HG03469 (cell line): ENCODE measurements around the gene VSIR.
A peak's percentile ranks its signal among the peaks of the same experiment; 100 is the strongest.

ENCODE experiments used
- ATAC-seq: cut with Tn5 transposase; IDR thresholded peaks from one replicate; pipeline ENCODE4 v1.9.1; 2021; ENCODE audit warnings: mild to moderate bottlenecking, moderate library complexity, moderate number of reproducible peaks; ENCODE audit not compliant: unreplicated experiment

The VSIR gene

DNA sequence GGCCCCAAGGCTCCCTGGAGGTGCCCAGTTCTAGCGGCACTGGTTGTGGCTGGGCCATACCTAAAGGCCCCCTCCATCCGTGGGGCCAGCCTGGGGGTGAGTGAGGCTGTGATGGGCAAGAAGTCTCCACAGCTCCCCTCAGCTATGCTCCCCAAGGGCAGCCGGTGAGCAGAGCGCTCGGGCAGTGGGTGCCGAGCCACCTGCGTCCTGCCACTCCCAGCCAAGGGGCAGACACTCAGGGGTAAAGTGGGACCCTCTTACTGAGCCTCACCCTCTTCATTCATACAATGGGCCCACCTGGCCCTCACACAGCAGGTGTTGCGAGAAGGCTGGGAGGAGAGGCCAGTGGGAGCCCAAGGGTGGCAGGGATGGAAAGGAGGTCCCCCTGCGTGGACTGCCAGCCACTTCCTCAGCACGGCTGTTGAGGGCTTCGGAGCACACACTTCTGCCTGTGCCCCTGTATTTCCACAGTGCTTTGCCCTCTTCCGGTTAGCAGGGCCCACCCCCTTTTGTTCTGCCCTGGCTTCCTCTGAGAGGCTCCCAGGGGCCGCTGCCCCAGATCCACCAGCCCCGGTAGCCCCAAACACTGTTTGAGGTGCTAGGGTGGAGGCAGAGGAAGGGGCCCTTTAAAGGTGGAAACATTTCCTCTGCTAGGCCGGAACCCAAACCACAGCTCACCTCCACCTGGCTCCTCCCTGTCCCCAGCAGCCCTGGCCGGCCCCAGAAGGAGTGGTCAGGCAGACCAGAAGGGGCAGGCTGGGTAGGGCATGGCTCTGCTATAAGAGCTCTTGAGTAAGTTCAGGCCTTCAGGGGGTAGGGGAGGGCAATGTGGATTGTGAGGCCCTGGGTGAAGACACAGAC is 37.4 kb downstream of the VSIR start:
- ATAC-seq, result no peak

DNA sequence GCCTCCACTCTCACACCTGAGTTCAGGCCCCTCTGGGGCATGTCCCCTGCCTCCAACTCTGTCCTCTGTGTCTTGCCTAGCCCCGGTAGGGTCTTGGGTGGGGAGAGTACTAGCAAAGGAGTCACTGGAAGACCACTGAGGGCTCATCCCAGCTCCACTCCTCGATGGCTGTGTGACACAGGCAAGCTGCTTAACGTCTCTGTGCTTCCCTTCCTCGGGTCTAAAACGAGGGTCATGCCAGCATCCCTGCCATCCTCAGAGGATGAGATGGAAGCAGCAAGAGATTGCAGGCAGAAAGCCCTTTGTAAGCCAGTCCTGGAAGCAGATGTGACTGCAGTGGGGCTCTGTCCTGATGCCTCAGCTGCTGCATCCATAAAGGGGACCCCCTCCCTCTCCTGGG is 38.5 kb downstream of the VSIR start:
- no peak for ATAC-seq

- no peak for ATAC-seq
Measured at GRCh38 chr10:71731791-71732190, 41.5 kb downstream of the VSIR start.

DNA sequence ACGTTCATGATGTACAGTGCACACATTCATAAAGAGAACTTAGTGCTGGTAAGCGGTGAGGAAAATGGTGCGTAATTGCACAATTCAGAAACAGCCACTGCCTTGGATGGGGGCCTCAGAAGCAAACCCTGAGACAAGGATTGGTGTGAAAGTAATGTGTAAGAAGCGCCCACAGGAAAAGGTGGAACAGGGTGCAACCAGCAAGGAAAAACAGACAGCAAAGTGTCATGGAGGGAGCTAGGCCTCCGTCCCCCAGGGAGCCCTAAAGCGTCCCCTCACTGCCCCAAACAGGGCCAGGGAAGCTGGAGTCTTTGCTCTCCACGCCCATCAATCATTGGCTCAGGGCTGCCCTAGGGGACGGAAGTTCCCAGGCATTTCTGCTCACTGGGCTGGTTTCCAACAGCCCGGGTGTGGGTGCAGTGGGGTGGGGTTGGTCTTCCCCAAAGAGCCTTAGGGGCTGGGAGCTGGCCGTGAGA is 44.1 kb downstream of the VSIR start:
- no peak for ATAC-seq

DNA sequence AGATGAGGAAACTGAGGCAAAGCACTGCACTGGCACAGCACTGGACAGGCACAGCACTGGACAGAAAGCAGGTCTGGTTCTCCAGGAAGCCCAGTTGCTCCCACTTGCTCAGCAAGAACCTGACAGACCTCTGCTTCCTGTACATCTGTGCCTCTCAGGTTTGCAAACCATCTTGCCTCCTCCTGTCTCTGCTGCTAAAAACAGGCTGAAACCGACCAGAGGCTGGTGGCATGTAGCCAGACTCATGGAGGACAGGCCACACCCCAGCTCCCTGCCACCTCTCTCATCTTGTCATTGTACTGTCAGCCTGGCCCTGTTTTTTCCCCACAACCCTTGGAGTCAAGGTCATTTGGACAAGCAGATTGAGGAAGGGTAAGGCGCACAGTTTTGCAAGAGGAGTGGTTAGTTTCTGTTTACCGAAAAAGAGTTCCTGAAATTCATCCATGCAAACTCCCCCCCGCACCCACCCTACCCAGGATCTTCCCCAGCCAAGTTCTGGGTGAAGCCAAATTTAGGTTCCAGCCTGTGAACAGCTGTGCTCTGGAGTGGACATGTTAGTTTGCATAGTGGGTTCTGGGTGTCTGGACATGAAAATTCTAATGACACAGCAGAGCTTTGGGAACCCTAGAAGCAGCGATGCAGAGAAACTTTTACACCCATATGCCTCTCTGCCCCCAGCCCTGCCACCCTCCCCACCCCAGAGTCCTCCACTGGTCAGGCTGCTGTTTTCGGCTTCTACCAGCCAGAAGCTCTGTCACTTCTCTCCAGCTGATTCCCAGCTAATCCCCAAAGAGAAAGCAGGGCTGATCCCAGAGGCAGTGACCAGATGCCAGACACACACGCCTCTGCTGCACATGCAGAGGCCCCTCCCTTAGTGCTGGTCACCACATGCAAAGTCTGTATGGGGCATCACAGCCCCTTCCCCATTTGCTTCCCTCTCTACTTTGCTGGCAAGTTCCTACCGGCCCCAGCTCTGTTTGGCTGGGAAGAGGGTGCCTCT is 45.3 kb downstream of the VSIR start:
- ATAC-seq, result peak; percentile 49

DNA sequence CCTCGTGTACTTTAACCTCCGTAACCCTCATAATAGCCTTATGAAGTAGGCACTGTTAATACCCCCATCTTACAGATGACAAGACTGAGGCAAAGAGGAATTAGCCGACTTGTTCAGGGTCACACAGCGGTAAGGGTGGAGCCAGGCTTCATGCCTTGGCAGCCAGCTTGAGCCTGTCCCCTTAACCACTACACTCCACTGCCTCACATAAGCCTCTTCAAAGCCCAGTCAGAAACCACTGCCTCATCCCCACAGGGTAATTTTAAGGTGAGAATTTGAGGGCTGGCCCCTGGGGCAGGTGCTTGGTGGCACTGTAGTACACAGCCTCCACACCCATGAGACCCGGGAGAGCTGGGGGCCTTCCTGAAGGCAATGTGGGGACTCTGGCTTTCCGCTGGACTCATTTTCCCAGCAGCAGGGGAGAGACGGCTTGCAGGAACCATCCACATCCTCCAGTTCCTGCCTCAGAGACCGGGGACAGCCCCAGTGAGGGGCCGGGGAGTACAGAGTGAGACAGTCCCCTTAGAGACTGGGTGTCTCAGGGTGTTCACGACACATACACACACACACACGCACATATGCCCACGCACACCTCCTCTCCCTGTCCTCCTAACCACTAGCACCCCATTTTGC is 46.1 kb downstream of the VSIR start:
- peak; percentile 35 for ATAC-seq

DNA sequence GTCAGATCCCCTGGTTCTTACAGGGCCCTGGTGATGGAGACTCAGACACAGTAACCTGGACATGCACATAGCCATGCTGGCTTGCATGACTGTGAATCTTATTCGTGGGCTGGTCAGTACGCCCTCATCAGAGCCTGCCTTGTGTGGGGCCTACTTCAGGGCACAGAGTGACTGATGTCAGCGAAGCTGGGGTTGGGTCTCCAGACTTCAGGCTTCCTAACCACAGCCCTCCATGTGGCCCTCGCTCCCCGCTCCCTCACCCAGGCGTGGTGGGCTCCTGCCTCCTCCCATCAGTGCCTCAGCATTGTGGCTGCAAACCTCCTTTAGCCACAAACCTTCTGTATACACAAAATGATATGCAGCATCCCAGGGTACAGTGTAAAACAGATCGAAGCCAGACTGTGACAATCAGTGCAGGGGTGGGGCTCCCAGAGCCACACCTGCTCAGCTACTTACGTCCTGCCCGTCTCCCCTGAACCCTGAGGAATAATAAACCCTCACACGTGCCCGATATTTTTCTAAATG is 46.7 kb downstream of the VSIR start:
- ATAC-seq, result no peak

DNA sequence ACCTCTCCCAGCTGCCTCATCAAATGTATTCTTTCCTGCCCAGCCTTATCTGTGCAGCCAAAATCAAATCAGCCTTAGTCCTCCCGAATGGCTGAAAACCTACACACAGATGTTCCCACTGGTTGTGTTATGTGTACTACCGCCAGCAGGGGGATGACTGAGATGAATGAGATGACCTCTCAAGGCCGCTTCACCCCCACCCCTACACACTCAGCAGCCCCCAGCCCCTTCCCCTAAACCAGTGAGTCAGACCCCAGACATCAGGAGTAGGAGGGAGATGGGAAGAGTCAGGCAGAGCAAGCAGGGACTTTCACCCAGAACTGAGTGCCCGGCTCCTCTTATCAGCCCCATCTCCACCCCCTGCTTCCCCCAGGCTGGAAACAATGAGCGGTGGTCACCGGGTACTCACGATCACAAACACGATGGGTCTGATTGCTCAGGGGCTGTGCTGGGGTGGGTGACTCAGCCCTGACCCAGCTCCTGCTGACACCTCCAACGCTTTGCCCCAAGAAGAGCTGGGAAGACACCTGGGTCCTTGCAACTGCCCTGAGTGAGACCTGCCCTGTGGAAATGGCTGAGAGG is 47.2 kb downstream of the VSIR start:
- ATAC-seq, result no peak

DNA sequence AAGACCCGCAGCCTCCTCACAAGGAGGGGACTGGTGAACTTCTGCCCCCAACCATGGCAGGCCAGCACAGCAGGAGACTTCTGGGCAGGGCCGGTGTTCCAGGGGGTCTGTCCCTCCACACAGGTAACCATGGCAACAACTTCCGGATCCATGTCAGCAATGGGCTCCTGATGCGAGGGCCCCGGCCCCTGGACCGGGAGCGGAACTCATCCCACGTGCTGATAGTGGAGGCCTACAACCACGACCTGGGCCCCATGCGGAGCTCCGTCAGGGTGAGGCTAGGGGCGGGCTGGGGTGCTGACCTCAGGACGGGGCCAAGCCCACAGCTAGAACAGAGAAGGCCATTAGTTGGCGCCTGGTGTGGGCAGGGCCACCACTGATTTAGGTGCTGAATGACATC is 48.1 kb downstream of the VSIR start:
- ATAC-seq, result no peak

DNA sequence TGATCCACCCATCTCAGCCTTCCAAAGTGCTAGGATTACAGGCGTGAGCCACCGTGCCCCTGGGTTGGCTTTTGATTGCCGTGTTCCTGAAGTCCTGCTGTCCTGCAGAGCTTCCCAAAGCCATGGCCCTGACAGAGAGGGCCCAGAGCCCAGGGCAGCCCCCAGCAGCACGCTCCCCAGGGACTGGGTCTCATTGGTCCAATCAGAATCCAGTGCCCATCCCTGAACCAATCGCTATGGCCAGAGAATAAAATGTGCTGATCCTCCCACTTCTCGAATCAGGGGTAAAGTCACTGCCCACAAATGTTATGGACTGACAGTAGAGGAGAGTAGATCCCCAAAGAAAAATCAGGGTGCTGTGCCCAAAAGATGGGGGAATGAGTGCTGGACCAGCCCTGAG is 48.8 kb downstream of the VSIR start:
- ATAC-seq, result no peak

GRCh38 chr10:71723311-71723710 is 50.0 kb downstream of the VSIR start:
- ATAC-seq, result no peak

GRCh38 chr10:71722849-71723248 is 50.5 kb downstream of the VSIR start:
- no peak for ATAC-seq

DNA sequence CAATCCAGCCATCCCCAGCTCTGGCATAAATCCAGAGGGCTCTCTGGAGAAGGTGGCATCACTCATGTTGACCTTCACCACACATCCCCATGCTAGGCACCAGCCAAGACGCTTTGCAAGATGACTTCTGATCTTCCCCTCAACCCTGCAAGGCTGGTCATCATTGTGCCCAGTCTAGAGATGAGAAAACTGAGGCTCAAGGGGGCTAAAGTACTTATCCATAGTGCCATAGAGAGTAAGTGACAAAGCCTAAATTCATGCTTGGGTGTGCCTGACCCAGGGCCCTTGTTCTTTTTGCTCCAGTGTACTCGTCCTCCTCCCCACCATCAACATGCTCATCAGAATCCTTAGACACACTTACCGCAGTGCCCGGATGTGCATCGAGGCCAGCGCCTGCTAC is 52.0 kb downstream of the VSIR start:
- ATAC-seq, result no peak

GRCh38 chr10:71720288-71720687 is 53.0 kb downstream of the VSIR start:
- no peak for ATAC-seq

DNA sequence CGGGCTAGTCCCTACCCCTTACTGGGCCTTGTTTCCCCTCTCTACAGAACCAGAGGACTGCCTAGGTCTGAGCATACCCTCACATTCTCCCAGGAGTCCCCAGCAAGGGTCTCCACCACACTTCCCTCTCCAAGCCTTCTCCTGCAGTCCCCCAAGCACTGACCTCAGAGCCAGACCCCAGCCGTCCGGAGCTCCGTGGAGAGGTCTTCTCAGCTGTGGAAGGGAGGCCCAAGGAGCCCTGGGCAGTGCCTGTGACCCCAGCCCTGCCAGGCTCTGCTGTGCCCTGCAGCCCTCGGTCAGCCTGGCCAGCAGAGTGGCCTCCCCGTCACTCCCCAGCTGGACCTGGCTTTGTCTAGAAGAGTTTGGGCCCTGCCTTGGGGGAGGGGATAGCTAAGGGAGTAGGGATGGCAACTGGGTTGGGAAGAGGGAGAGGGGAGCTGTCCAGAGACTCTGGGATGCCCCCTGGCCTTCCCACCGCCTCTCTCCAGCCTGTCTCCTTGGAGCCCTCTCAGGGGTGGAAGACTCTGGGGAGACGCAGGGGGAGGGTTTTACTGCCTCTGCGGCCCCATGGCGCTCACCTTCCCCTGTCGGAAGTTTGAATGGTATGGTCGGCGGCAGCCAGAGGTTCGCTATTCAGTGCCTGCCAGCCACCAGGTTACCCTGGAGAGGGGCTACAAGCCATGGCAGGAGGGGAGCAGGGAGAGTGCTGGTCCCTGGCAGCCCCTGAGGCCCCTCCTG is 53.7 kb downstream of the VSIR start, which contains the start of gene C10orf105:
Gene C10orf105 (minus strand): TSS at position 315 of the 738 bp plus-strand sequence. CDS start 3,441 bp downstream, outside the sequence.
- ATAC-seq, result no peak

- no peak for ATAC-seq
Measured at GRCh38 chr10:71719042-71719441, 54.3 kb downstream of the VSIR start.

GRCh38 chr10:71718165-71718698 is 55.1 kb downstream of the VSIR start:
- ATAC-seq, result no peak

GRCh38 chr10:71717551-71717951 is 55.8 kb downstream of the VSIR start:
- no peak for ATAC-seq

- no peak for ATAC-seq
Measured at GRCh38 chr10:71717056-71717455, 56.3 kb downstream of the VSIR start.
